HG02759 (cell line): ENCODE results near the gene ADAMTS17.

Experiments
- ATAC-seq: cut with Tn5 transposase; IDR thresholded peaks from one replicate; pipeline ENCODE4 v1.9.1; 2021; ENCODE audit warnings: mild to moderate bottlenecking, moderate library complexity; ENCODE audit not compliant: unreplicated experiment

ADAMTS17 gene

DNA sequence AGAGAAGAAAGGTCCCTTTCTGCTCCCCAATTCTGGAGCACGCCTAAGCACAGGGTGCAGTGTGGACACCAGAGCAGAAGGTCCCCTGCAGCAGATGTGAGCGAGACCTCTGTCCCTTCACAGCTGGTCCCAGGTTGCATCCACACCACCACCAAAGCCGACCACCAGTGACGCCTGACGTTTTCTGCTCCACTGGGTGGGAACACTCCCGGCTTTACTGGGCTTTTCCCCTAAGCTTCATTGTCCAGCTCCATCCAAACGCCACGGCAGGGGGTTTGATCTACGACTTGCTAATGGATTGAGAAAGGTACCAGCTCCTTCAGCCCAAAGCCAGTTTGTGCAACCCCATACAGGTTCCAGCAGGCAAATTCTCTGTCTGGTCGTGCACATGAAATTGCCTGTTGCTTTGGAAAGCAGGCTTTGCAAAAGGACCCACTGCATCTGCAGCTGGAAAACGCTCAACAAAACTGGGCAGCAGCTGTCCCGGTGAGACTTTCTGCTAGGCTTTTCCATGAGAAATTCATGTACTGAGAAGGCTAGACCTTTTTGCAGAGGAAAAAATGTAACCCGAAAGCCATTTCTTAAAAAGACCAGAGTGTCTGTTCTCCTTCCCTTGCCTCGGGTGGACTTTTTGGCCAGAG lies 31.1 kb downstream of the ADAMTS17 start:
- no peak for ATAC-seq

- ATAC-seq = no peak
Observed at GRCh38 chr15:100310041-100310405, 31.8 kb downstream of the ADAMTS17 start.

DNA sequence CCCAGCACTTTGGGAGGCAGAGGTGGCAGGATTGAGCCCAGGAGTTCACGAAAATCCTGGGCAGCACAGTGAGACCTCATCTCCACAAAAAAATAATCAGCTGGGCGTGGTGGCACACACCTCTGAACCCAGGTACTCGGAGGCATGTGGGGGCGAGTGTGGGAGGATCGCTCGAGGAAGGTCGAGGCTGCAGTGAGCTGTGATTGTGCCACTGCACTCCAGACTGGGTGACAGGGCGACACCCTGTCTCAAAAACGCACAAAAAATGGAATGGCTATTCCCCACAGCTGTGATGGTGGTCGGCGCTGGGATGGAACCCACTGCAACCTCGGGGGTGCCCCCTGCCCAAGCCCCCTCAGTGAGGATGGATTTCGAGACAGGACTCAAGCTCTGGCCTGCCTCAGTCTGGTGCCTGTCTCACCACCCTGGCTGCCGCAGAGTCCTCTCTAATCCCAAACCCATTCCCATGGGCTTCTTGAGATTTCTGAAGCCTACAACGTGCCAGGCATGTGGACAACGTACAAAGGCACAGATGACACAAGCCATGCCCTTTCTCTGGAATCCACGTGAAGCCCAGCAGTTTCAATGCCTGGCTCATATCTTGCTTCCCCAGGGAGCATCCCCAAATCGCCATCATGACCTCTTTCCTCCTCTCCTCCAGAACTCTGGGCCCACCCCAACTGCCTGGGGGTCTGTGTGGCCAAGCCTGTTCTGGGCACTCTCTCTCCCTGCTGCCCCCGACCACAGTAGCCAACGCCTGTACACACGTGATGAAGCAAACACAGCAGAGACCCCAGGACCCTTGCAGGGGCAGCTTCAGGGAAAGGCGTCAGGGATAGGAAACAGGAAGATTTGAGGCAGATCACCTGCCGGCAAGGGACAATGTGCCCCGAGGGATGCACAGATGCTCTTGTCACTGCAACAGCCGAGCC lies 32.4 kb downstream of the ADAMTS17 start:
- ATAC-seq = no peak

DNA sequence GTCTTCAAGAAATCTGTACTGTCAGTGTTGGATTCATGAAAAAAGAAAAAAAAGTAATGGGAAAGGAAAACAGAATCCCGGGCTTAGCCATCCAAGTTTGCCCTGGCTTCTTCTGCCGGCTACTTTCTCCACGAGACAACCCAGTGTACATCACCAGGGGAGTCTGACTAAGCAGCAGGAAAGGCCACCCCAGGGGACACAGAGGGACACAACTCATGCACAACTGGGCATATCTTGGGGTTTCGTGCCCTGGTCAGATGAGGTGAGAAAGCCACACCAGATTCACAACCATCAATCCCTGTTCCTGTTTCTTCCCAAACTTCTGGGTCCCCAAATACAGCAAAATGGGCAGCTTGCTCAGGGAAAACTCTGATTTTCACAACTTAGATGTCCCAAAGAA lies 33.2 kb downstream of the ADAMTS17 start:
- no peak for ATAC-seq

DNA sequence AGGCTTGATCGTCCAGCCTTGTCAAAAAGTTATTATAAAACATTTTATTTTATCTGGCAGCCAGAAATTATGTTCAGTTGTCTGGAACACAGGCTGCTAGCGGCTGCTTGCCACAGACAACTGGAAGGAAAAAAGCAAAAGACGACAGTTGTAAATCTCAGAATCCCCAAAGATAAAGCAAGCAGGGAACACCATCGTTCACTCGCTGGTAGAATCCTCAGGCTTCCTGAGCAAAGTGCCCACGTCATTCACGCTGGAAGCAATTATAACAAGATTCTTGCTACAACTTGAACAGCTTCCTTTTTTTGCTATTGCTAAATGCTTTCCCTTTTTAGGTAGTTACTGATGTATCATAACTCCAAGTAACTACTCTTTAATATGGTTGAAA lies 33.6 kb downstream of the ADAMTS17 start:
- no peak for ATAC-seq

- ATAC-seq = no peak
Observed at GRCh38 chr15:100307241-100308212, 34.2 kb downstream of the ADAMTS17 start.

DNA sequence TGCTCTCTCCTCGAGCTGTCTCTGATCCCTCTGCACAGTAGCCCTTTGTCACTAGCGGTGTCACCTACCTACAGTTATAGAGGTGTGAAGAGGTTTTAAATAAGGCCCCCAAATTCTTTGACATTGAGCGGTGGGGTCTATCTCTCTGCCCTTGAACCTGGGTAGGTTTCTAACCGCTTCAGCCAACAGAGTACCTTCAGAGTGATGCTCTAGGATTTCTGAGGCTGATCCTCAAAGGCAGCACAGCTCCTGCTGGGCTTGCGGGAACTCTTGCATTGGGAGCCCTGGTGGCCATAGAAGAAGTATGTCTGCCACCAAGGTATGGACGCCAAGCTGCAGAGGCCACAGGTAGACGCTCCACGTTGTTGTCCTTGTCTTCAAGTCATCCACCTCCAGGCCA lies 35.7 kb downstream of the ADAMTS17 start:
- no peak for ATAC-seq

DNA sequence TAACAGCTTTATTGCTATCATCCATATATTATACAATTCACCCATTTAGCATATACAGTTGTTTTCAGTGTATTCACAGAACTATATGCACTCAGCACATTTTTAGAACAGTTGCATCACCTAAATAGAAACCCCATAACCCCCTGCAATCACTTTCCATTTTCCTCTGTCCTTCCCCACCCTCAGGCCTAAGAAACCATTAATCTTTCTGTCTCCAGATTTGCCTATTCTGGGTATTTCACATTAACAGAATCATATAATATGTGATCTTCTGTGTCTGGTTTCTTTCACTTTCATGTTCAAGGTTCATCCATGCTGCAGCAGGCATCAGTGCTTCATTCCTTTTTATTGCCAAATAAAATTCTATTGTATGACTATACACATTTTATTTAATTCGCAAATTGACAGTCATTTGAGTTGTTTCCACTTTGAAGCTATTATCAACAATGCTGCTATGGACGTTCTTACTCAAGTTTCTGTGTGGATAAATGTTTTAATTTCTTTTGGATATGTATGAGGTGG lies 39.8 kb downstream of the ADAMTS17 start:
- ATAC-seq = peak; percentile 57

DNA sequence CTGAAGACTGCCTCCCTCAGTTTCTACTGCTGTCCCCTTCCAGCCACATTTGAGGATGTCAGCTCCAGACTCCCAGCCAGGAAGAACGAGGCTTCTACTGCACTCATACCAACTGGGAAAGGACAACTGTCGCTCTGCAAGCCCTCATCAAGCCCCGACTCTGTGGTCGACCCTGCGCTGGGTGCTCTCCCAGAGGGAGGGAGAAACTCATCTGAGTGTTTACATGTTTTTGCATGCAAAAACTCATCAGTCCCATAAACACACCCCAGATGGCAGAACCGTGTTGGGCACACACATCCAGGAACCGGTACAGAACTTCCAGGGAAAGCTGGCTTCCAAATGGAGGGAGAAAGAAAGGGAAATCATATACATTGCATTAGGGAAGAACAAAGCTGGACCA lies 43.5 kb downstream of the ADAMTS17 start:
- ATAC-seq = no peak

- no peak for ATAC-seq
Observed at GRCh38 chr15:100297812-100298211, 44.0 kb downstream of the ADAMTS17 start.

DNA sequence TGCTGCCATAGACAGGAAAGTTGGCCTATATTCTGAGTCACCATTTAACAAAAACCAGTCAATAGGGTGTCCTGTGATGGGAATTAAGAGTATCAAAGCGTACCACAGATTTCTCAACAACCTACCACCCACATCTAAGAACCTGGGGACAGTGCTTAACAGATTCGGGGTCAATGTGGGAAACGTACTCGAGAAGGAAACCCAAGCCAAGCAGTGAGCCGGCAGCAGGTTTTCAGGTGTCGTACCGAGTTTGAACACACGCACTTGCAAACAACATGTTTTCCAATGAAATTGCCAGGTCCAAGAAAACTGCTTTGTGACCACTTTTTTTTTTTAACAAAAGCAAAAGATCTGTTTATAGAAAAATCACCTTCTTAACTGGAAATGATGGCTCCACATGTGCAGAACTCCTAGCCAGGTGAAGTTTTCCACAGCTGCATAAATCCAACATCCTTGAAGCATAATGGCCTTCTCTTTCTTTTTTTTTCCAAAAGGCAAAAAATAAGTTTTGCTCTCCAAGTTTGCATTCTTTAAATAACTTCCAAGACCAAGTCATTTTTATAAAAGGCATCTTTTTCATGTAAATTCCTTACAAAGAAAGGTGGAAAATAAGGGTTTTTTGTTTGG lies 45.7 kb downstream of the ADAMTS17 start:
- no peak for ATAC-seq

GRCh38 chr15:100292010-100292409 lies 49.8 kb downstream of the ADAMTS17 start:
- no peak for ATAC-seq

DNA sequence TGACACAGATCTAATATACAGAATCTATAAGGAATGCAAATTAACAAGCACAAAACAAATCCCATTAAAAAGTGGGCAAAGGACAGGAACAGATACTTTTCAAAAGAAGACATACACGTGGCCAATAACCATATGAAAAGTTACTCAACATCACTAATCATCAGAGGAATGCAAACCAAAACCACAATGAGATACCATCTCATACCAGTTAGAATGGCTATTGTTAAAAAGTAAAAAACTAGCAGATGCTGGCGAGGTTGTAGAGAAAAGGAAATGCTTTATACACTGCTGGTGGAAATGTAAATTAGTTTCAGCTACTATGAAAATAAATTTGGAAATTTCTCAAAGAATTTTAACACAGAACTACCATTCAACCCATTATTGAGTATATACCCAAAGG lies 50.7 kb downstream of the ADAMTS17 start:
- no peak for ATAC-seq

DNA sequence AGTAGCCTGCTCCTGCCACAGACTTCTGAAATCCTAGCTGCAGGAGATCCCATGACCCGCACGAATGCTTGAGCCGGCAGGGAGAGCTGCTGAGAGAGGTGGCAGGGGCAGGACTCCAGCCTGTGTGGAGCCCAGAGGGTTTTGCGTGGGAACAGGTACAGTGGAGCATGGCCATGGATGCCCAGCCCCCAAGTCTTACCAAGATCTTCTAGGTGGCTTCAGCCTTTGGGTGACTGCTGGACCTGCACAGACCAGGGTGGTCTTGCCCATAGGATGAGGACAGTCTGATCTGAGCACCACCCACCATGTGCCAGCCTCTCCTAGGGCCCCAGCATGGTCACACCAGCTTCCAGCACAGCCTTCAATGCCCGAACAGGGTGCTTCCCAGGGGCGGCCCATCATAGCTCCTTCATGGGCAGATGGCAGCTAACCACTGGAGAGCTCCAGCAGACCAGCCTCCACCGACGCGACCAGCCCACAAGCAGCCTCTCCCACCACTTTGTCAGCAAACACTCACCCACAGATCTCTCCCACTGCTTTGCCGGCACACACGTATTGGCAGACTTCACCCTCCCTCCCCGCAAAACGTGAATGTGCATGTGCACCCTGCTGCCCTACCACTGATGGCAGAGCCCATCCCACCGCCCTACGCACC lies 56.0 kb downstream of the ADAMTS17 start:
- no peak for ATAC-seq

GRCh38 chr15:100284701-100285100 lies 57.1 kb downstream of the ADAMTS17 start:
- ATAC-seq = no peak

GRCh38 chr15:100284191-100284590 lies 57.6 kb downstream of the ADAMTS17 start:
- no peak for ATAC-seq

- ATAC-seq = no peak
Observed at GRCh38 chr15:100281096-100281917, 60.5 kb downstream of the ADAMTS17 start.

DNA sequence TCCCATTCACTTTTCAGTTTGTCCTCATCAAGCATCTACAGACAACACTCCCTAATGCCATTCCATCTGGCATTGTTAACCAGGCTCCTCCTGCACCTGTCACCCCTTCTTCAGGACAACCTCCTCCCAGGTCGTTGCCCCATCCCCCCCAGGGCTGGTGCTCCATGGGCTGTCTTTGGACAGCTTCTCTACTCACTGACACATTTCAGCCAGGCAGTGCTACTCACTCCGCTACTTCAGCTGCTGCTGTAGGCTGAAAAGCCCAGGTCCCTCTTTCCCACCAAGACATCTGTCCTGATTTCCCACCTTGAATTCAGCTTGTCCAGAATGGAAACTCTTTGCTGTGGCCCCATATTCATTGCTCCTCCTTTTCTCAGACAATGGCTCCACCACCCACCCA lies 61.9 kb downstream of the ADAMTS17 start:
- no peak for ATAC-seq

DNA sequence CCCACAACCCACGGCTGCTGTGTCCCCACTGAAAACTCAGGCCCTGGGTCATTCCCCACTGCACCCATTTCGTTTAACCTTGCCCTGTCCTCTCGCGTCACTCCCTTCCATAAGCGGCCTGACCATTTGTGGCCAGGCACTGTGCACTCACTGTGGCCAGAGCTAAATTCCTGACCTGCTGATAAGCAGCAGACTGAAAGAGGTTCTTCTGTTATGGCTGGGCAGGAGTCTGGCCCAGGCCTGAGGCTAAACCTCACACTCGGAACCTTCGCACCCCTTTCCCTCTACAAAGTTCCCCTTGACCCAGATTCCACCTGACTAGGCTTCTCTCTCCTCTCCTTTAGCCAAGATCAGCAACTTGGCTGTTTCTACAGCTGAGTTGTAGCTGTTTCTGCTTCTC lies 62.3 kb downstream of the ADAMTS17 start:
- no peak for ATAC-seq
